Endothelial cell of umbilical vein (primary cell): ENCODE results near the gene CCNY. TPM values are rescaled to one million over a fixed set of nuclear protein-coding genes. Genes with fewer than 3 reads are reported as not detected.

Experiments used
- BruUV-seq: library from RNA; stranded (reverse); fragments of 400-500 nt; replicated peaks from 2 replicates; lab custom pipeline; 2021; lab: Mats Ljungman, UMichigan
- CTCF ChIA-PET: fragments of 300-600, 350-600 bp; sonication (Branson Sonifier 250); formaldehyde crosslinking; loops from one replicate; lab custom pipeline; 2021; ENCODE audit warnings: antibody characterized with exemption, inconsistent platforms; lab: Charles Lee
- POLR2A ChIA-PET: fragments of 300-600, 350-600 bp; sonication (Branson Sonifier 250); formaldehyde crosslinking; loops from one replicate; lab custom pipeline; 2021; ENCODE audit warnings: antibody characterized with exemption, inconsistent platforms; lab: Charles Lee
- DNase-seq: peaks from one replicate; pipeline ENCODE4 v3.0.0-alpha.2; 2011; ENCODE audit warnings: low read depth, low spot score
- FAIRE-seq: peaks from 2 replicates; lab custom pipeline; 2011; peaks lifted over from hg19 to GRCh38; lab: Jason Lieb, UNC
- H2AFZ ChIP-seq: 2 replicates; pipeline ENCODE4 v1.6.0; 2012; ENCODE audit warnings: low read depth, low read length, control low read depth, inconsistent platforms
- H3K27ac ChIP-seq: 2 replicates; pipeline ENCODE4 v1.5.1; 2011; ENCODE audit warnings: low read depth, mild to moderate bottlenecking, control low read depth, low read length, moderate library complexity; ENCODE audit not compliant: insufficient read depth
- H3K27me3 ChIP-seq, 2 experiments: 2 replicates each; pipeline versions ENCODE4 v1.6.0 to v1.6.1; 2011; ENCODE audit warnings: low read length in 2 of 2, mixed read lengths in 1 of 2; ENCODE audit not compliant: control insufficient read depth in 2 of 2, insufficient read depth in 2 of 2
- H3K36me3 ChIP-seq, 2 experiments: 2 replicates in 1 of 2; 3 replicates in 1 of 2; pipeline ENCODE4 v1.5.1; 2011; ENCODE audit warnings: low read length in 2 of 2, mild to moderate bottlenecking in 1 of 2, moderate library complexity in 1 of 2; ENCODE audit not compliant: control insufficient read depth in 2 of 2, insufficient read depth in 2 of 2; ENCODE audit errors: extremely low read depth in 1 of 2
- H3K4me1 ChIP-seq: 3 replicates; pipeline ENCODE4 v1.5.1; 2011; ENCODE audit warnings: mild to moderate bottlenecking, low read length; ENCODE audit not compliant: control insufficient read depth, insufficient read depth; ENCODE audit errors: extremely low read depth
- H3K4me2 ChIP-seq: 2 replicates; pipeline ENCODE4 v1.6.1; 2011; ENCODE audit warnings: low read length, control low read depth, mixed read lengths; ENCODE audit not compliant: insufficient read depth
- H3K4me3 ChIP-seq, 3 experiments: fragments of 200-600 bp in 1 of 3; sonication (generic), shearing (Covaris generic) in 1 of 3; replicated peaks in 1 of 3; 2 replicates each; pipeline ENCODE4 v1.5.1; 2011 to 2016; ENCODE audit warnings: control low read depth in 3 of 3, low read length in 3 of 3, mild to moderate bottlenecking in 2 of 3, inconsistent platforms in 1 of 3, low read depth in 1 of 3, moderate library complexity in 1 of 3; ENCODE audit not compliant: insufficient read depth in 1 of 3
- H3K79me2 ChIP-seq: 2 replicates; pipeline ENCODE4 v1.6.0; 2012; ENCODE audit warnings: low read length, inconsistent platforms; ENCODE audit not compliant: control insufficient read depth, insufficient read depth
- H3K9ac ChIP-seq: replicated peaks from 2 replicates; pipeline ENCODE3; 2011; ENCODE audit warnings: low read length, control low read depth; ENCODE audit not compliant: insufficient read depth; ENCODE audit errors: extremely low read depth
- H3K9me1 ChIP-seq: replicated peaks from 3 replicates; pipeline ENCODE4 v1.6.0; 2011; ENCODE audit warnings: mild to moderate bottlenecking, low read length; ENCODE audit not compliant: control insufficient read depth, insufficient read depth; ENCODE audit errors: extremely low read depth
- H3K9me3 ChIP-seq: replicated peaks from 2 replicates; pipeline ENCODE4 v1.5.1; 2012; ENCODE audit warnings: low read length, inconsistent platforms; ENCODE audit not compliant: control insufficient read depth, insufficient read depth
- H4K20me1 ChIP-seq: replicated peaks from 2 replicates; pipeline ENCODE3; 2011; ENCODE audit warnings: mild to moderate bottlenecking, low read length; ENCODE audit not compliant: control insufficient read depth, insufficient read depth; ENCODE audit errors: extremely low read depth
- CTCF ChIP-seq, 2 donors: IDR thresholded peaks; 1 replicate in 1 of 2; 2 replicates in 1 of 2; pipeline ENCODE4 v1.5.1; 2011; ENCODE audit warnings: low read length in 2 of 2, mild to moderate bottlenecking in 2 of 2, moderate library complexity in 2 of 2, control low read depth in 1 of 2, inconsistent platforms in 1 of 2, low read depth in 1 of 2; ENCODE audit not compliant: insufficient read depth in 1 of 2; ENCODE audit errors: extremely low read depth in 1 of 2
- EZH2 ChIP-seq: IDR thresholded peaks from 2 replicates; pipeline ENCODE4 v1.6.1; 2012; ENCODE audit warnings: borderline replicate concordance, low read depth, mild to moderate bottlenecking, moderate library complexity, low read length, inconsistent platforms; ENCODE audit not compliant: severe bottlenecking
- FOS ChIP-seq: IDR thresholded peaks from 2 replicates; pipeline ENCODE4 v1.6.1; 2011; ENCODE audit warnings: mild to moderate bottlenecking, low read length, moderate library complexity, borderline replicate concordance; ENCODE audit not compliant: insufficient read depth
- GATA2 ChIP-seq: IDR thresholded peaks from 2 replicates; pipeline ENCODE4 v1.7.0; 2011; ENCODE audit warnings: low read depth, mild to moderate bottlenecking, moderate library complexity, mixed read lengths, low read length; ENCODE audit not compliant: insufficient read length, insufficient read depth
- JUN ChIP-seq: IDR thresholded peaks from 2 replicates; pipeline ENCODE4 v1.6.1; 2011; ENCODE audit warnings: borderline replicate concordance, low read depth; ENCODE audit not compliant: insufficient read length, insufficient read depth
- MYC ChIP-seq: IDR thresholded peaks from one replicate; pipeline ENCODE4 v1.6.1; 2011; ENCODE audit warnings: mild to moderate bottlenecking, low read depth, low read length
- POLR2A ChIP-seq: IDR thresholded peaks from 2 replicates; pipeline ENCODE4 v1.6.1; 2012; ENCODE audit warnings: low read depth, mild to moderate bottlenecking, control low read depth, low read length
- POLR2AphosphoS5 ChIP-seq: IDR thresholded peaks from 2 replicates; pipeline ENCODE4 v1.6.1; 2012; ENCODE audit warnings: low read depth, mild to moderate bottlenecking, control low read depth, low read length, moderate library complexity; ENCODE audit not compliant: insufficient read depth
- dilution Hi-C: fragments of 300-500 bp; cut with MboI; formaldehyde crosslinking; loops from one replicate; pipeline ENCODE4 v1.15.0; 2019; ENCODE audit warnings: low sequenced_read_pairs; ENCODE audit not compliant: extremely low pct_ligation_motif_present
- intact Hi-C: fragments of 100-400 bp; cut with micrococcal nuclease; formaldehyde crosslinking; loops from one replicate; pipeline ENCODE4 v1.10.0; 2022
- polyA plus RNA-seq, 4 experiments: library from polyadenylated mRNA; depleted of rRNA in 3 of 4; stranded (reverse) in 3 of 4; unstranded in 1 of 4; fragments of >200 nt; gene quantifications; 2 replicates each; pipeline versions ENCODE4 v1.2.1 to v1.2.3, GENCODE V29; 2011 to 2012; ENCODE audit warnings: missing spikeins in 1 of 4
- total RNA-seq: library from RNA; stranded (reverse); gene quantifications from 2 replicates; pipeline ENCODE4 v1.2.3, GENCODE V29; 2021
- TF ChIP-seq, protein P1 (sequence below): IDR thresholded peaks from 2 replicates; pipeline ENCODE4 v1.6.1; 2011; ENCODE audit not compliant: insufficient read depth, insufficient read length

CCNY gene
- total and polyA plus RNA-seq, 2 donors (not counting 3 experiments of a cell fraction or from before 2014, with no cell fraction given): 61.5 to 107 TPM

- no peak overlapping the region for H3K27ac ChIP-seq
- H3K79me2 ChIP-seq: peaks cover 7% of the 10 kb centered on the region
- H3K9me1 ChIP-seq: no peaks in the 10 kb centered on the region
- POLR2A ChIA-PET: no interaction called here
- H3K9ac ChIP-seq: no peak overlapping the region
- H3K4me1 ChIP-seq: no peaks in the 10 kb centered on the region
- peaks cover 13 to 23% of the 10 kb centered on the region in 2 experiments for H3K36me3 ChIP-seq
- BruUV-seq: no TSS peak
- dilution Hi-C loops: no loop called here
- no peaks in the 10 kb centered on the region for H3K27me3 ChIP-seq
- H4K20me1 ChIP-seq: no peaks in the 10 kb centered on the region
- no peak overlapping the region for H3K4me2 ChIP-seq
- intact Hi-C loops: no loop called here
- no peak overlapping the region for H3K4me3 ChIP-seq
- H2AFZ ChIP-seq: no peak overlapping the region
- FAIRE-seq: no peak
- H3K9me3 ChIP-seq: no peaks in the 10 kb centered on the region
- CTCF ChIA-PET: interaction anchor here (0.8 to 1.3 kb wide), 2 partner anchors 33 to 152 kb away, joined by 3 to 4 read pairs; no protein-coding TSS in a partner anchor
- TF ChIP-seq POLR2AphosphoS5: no peak
- no peak for TF ChIP-seq MYC
- no peak for TF ChIP-seq CTCF (IDR thresholded peaks at IDR 0.05; ENCODE audit: extremely low read depth in 1 of 2, insufficient read depth in 1 of 2, low read depth in 1 of 2, low read length in 2 of 2)
- no peak for TF ChIP-seq EZH2
- TF ChIP-seq JUN: no peak
- no peak for TF ChIP-seq GATA2
- TF ChIP-seq, protein P1, sequence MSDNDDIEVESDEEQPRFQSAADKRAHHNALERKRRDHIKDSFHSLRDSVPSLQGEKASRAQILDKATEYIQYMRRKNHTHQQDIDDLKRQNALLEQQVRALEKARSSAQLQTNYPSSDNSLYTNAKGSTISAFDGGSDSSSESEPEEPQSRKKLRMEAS: no peak
- no peak for TF ChIP-seq FOS
- no peak for TF ChIP-seq POLR2A
- no peak for DNase-seq
These were observed 195.8 kb downstream of the CCNY start for GRCh38 chr10:35532141-35532540.
